ENCODE results near the gene TBC1D4. TPM values are rescaled to one million over a fixed set of nuclear protein-coding genes. Genes with fewer than 3 reads are reported as not detected.

TBC1D4 gene
- total and polyA plus RNA-seq, 2 experiments from 2014 or later = 5.5 to 13.5 TPM

DNA sequence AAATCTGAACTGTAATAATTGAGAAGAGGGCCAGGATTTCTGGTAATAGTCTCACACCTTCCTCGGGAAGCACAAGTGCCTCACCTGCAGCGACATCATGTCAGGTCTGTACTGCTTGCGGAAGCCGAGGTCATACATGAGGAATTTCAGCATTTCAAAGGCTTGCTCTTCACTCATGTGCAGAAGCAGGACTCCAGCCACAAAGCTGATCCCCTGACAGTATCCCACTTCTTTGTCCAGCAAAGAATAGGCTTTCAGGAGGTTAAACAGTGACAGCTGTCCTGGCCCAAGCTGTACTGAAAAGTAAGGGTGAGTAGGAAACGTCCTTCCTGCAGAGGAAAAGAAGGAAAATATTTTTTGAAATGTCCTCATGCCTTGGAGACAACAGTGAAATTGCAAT, 182.7 kb downstream of the TBC1D4 start:
- H4K20me1 ChIP-seq (ENCODE audit: insufficient read depth) = no peaks in the 10 kb centered on the region
- H2AFZ ChIP-seq = no peak overlapping the region
- no peak for DNase-seq
- in situ Hi-C loops (cut with MboI) = no loop called here
- peaks cover 4% of the 10 kb centered on the region; the same call in 1 of the 2 replicates for H3F3A ChIP-seq (ENCODE audit: insufficient read depth)
- H3K9ac ChIP-seq = no peak overlapping the region
- no peak overlapping the region for H3K27ac ChIP-seq
- peaks cover 12% of the 10 kb centered on the region for H3K4me1 ChIP-seq (ENCODE audit: insufficient read depth)
- no peaks in the 10 kb centered on the region for H3K9me2 ChIP-seq (ENCODE audit: insufficient read depth)
- no peaks in the 10 kb centered on the region for H3K36me3 ChIP-seq (ENCODE audit: low read depth)
- H3K79me2 ChIP-seq (ENCODE audit: insufficient read depth) = no peaks in the 10 kb centered on the region
- no peaks in the 10 kb centered on the region for H3K9me3 ChIP-seq (ENCODE audit: low read depth)
- no peak overlapping the region for H3K4me2 ChIP-seq (ENCODE audit: unreplicated experiment)
- no peaks in the 10 kb centered on the region for H3K27me3 ChIP-seq (replicated peaks; ENCODE audit: insufficient read depth)
- 86 to 90% methylated on average over 5 of the region's 5 CpGs for WGBS, 2 experiments (ENCODE audit: low coverage in 1 of 2, low lambda C conversion rate in 2 of 2, missing lambda C conversion rate in 2 of 2)
- no peak overlapping the region for H3K4me3 ChIP-seq
- no peak for TF ChIP-seq EZH2phosphoT487 (IDR thresholded peaks at IDR 0.05; ENCODE audit: insufficient read depth, low read depth)
- TF ChIP-seq EZH2 (IDR thresholded peaks at IDR 0.05; ENCODE audit: insufficient read depth, poor library complexity, severe bottlenecking) = no peak

DNA sequence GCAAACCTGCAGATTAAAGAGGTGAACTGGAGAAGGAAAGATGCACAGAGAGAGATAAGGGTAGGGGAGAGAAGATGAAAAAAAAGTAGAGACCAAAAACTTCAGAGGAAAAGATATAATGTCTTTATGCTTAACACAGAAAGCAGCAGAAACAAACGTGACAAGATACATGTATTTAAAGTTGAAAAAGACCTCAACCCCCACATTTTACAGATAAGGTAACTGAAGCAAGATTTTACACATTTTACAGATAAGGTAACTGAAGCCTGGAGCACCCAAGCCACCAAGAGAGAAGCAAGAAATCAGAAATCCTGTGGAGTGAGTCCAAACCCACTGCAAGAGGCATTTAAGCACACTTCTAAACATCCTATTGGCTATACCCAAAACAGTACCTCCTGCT, 185.3 kb downstream of the TBC1D4 start:
- no peak overlapping the region for H3K4me2 ChIP-seq (ENCODE audit: unreplicated experiment)
- no peak overlapping the region for H2AFZ ChIP-seq
- WGBS, 2 experiments (ENCODE audit: low coverage in 1 of 2, low lambda C conversion rate in 2 of 2, missing lambda C conversion rate in 2 of 2) = 94 to 95% methylated on average over 1 of the region's 1 CpG
- H3K36me3 ChIP-seq (ENCODE audit: low read depth) = peaks cover 4% of the 10 kb centered on the region; the same call in 1 of the 2 replicates
- no peaks in the 10 kb centered on the region for H3K27me3 ChIP-seq (replicated peaks; ENCODE audit: insufficient read depth)
- no peaks in the 10 kb centered on the region for H3K9me3 ChIP-seq (ENCODE audit: low read depth)
- H3K79me2 ChIP-seq (ENCODE audit: insufficient read depth) = no peaks in the 10 kb centered on the region
- TF ChIP-seq EZH2phosphoT487 (IDR thresholded peaks at IDR 0.05; ENCODE audit: insufficient read depth, low read depth) = no peak
- no peak for TF ChIP-seq EZH2 (IDR thresholded peaks at IDR 0.05; ENCODE audit: insufficient read depth, poor library complexity, severe bottlenecking)
- in situ Hi-C loops (cut with MboI) = no loop called here
- DNase-seq = no peak
- peaks cover 4% of the 10 kb centered on the region; the same call in 1 of the 2 replicates for H3F3A ChIP-seq (ENCODE audit: insufficient read depth)
- H3K4me3 ChIP-seq = no peak overlapping the region
- no peak overlapping the region for H3K27ac ChIP-seq
- H3K9ac ChIP-seq = no peak overlapping the region
- no peaks in the 10 kb centered on the region for H4K20me1 ChIP-seq (ENCODE audit: insufficient read depth)
- no peaks in the 10 kb centered on the region for H3K9me2 ChIP-seq (ENCODE audit: insufficient read depth)
- H3K4me1 ChIP-seq (ENCODE audit: insufficient read depth) = peaks cover 12% of the 10 kb centered on the region

DNA sequence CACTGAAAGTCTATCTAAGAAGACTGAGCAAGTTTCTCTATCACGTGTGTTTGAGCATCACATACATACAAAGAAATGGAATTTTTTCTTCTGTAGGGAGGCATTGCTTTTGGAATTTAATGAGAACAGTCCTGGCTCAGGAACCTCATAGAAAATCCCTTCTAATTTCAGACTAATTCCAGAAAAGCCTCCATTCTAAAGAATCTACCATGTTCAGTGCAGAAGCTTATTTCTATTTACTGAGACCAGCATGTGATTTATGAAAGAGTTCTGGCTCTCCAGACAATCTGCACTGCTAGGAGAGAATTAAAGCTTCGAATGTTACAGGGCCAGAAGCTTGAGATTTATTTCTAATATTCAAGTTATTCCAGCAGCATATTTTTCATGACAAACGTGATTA, 186.8 kb downstream of the TBC1D4 start:
- Histone ChIP-seq H2AFZ (no peak overlapping the region), H3K9ac (no peak overlapping the region), H3K9me2 (ENCODE audit: insufficient read depth) (no peaks in the 10 kb centered on the region), H3K79me2 (ENCODE audit: insufficient read depth) (no peaks in the 10 kb centered on the region), H3K27ac (no peak overlapping the region), H3K4me1 (ENCODE audit: insufficient read depth) (peaks cover 4% of the 10 kb centered on the region), H3F3A (ENCODE audit: insufficient read depth) (peaks cover 4% of the 10 kb centered on the region; the same call in 1 of the 2 replicates), H3K36me3 (ENCODE audit: low read depth) (peaks cover 5% of the 10 kb centered on the region; the same call in 1 of the 2 replicates), H3K4me3 (no peak overlapping the region), H3K4me2 (ENCODE audit: unreplicated experiment) (no peak overlapping the region), H3K9me3 (ENCODE audit: low read depth) (no peaks in the 10 kb centered on the region), H4K20me1 (ENCODE audit: insufficient read depth) (no peaks in the 10 kb centered on the region), H3K27me3 (replicated peaks; ENCODE audit: insufficient read depth) (no peaks in the 10 kb centered on the region)
- 80% methylated on average over 3 of the region's 3 CpGs for WGBS, 2 experiments (ENCODE audit: low coverage in 1 of 2, low lambda C conversion rate in 2 of 2, missing lambda C conversion rate in 2 of 2)
- DNase-seq = no peak
- no peak for TF ChIP-seq EZH2 (IDR thresholded peaks at IDR 0.05; ENCODE audit: insufficient read depth, poor library complexity, severe bottlenecking)
- no peak for TF ChIP-seq EZH2phosphoT487 (IDR thresholded peaks at IDR 0.05; ENCODE audit: insufficient read depth, low read depth)
- in situ Hi-C loops (cut with MboI) = no loop called here

DNA sequence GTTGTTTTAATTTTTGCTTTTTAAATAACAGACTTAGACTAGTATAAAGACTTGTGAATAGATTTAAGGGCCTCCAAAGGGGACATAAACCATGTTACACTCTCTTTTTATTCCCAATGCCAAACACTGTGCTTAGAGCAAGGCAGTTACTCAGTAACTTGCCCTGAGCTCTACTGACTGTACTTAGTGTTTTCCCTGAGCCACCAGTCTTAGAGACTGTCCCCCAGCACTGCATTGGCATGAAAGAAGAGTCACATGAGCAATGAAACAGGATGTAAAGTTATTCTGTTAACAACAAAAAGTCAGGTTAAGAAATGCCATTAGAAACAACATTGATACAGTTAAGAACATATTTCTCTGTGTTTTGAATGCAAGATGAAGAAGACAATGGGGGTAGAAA, 187.9 kb downstream of the TBC1D4 start:
- TF ChIP-seq EZH2phosphoT487 (IDR thresholded peaks at IDR 0.05; ENCODE audit: insufficient read depth, low read depth) (no peak), EZH2 (IDR thresholded peaks at IDR 0.05; ENCODE audit: insufficient read depth, poor library complexity, severe bottlenecking) (no peak)
- in situ Hi-C loops (cut with MboI) = no loop called here
- no peaks in the 10 kb centered on the region for H4K20me1 ChIP-seq (ENCODE audit: insufficient read depth)
- no peaks in the 10 kb centered on the region for H3K9me3 ChIP-seq (ENCODE audit: low read depth)
- H3K4me1 ChIP-seq (ENCODE audit: insufficient read depth) = no peaks in the 10 kb centered on the region
- no peak for DNase-seq
- H3K27ac ChIP-seq = no peak overlapping the region
- peaks cover 5% of the 10 kb centered on the region; the same call in 1 of the 2 replicates for H3K36me3 ChIP-seq (ENCODE audit: low read depth)
- no peak overlapping the region for H2AFZ ChIP-seq
- no peaks in the 10 kb centered on the region for H3K27me3 ChIP-seq (replicated peaks; ENCODE audit: insufficient read depth)
- H3K4me2 ChIP-seq (ENCODE audit: unreplicated experiment) = no peak overlapping the region
- H3K9ac ChIP-seq = no peak overlapping the region
- no peaks in the 10 kb centered on the region for H3K9me2 ChIP-seq (ENCODE audit: insufficient read depth)
- no peak overlapping the region for H3K4me3 ChIP-seq
- no peaks in the 10 kb centered on the region for H3F3A ChIP-seq (ENCODE audit: insufficient read depth)
- H3K79me2 ChIP-seq (ENCODE audit: insufficient read depth) = no peaks in the 10 kb centered on the region

GRCh38 chr13:75285310-75285709, 196.7 kb downstream of the TBC1D4 start:
- no peaks in the 10 kb centered on the region for H3K4me1 ChIP-seq (ENCODE audit: insufficient read depth)
- no peak overlapping the region for H3K9ac ChIP-seq
- no peaks in the 10 kb centered on the region for H4K20me1 ChIP-seq (ENCODE audit: insufficient read depth)
- DNase-seq = no peak
- no peaks in the 10 kb centered on the region for H3K9me2 ChIP-seq (ENCODE audit: insufficient read depth)
- H3K79me2 ChIP-seq (ENCODE audit: insufficient read depth) = no peaks in the 10 kb centered on the region
- no peaks in the 10 kb centered on the region for H3K9me3 ChIP-seq (ENCODE audit: low read depth)
- H3K4me2 ChIP-seq (ENCODE audit: unreplicated experiment) = no peak overlapping the region
- no peak overlapping the region for H2AFZ ChIP-seq
- no peaks in the 10 kb centered on the region for H3K27me3 ChIP-seq (replicated peaks; ENCODE audit: insufficient read depth)
- H3F3A ChIP-seq (ENCODE audit: insufficient read depth) = no peaks in the 10 kb centered on the region
- H3K27ac ChIP-seq = no peak overlapping the region
- TF ChIP-seq EZH2phosphoT487 (IDR thresholded peaks at IDR 0.05; ENCODE audit: insufficient read depth, low read depth) (no peak), EZH2 (IDR thresholded peaks at IDR 0.05; ENCODE audit: insufficient read depth, poor library complexity, severe bottlenecking) (no peak)
- in situ Hi-C loops (cut with MboI) = no loop called here
- H3K4me3 ChIP-seq = no peak overlapping the region
- 93 to 95% methylated on average over 1 of the region's 1 CpG for WGBS, 2 experiments (ENCODE audit: low coverage in 1 of 2, low lambda C conversion rate in 2 of 2, missing lambda C conversion rate in 2 of 2)
- H3K36me3 ChIP-seq (ENCODE audit: low read depth) = peaks cover 9% of the 10 kb centered on the region

All from GM23248 (cell line).